8988T (cell line): ENCODE data around the gene NIPAL1.

ENCODE experiments used
- DNase-seq: peaks from one replicate; pipeline ENCODE4 v3.0.0; 2011

NIPAL1 gene

GRCh38 chr4:48068182-48068581 lies 51.6 kb downstream of the NIPAL1 start:
- DNase-seq, result no peak

- no peak for DNase-seq
These were observed 52.5 kb downstream of the NIPAL1 start for GRCh38 chr4:48069026-48069425.

- no peak for DNase-seq
These were observed 54.6 kb downstream of the NIPAL1 start for GRCh38 chr4:48071191-48071590.

DNA sequence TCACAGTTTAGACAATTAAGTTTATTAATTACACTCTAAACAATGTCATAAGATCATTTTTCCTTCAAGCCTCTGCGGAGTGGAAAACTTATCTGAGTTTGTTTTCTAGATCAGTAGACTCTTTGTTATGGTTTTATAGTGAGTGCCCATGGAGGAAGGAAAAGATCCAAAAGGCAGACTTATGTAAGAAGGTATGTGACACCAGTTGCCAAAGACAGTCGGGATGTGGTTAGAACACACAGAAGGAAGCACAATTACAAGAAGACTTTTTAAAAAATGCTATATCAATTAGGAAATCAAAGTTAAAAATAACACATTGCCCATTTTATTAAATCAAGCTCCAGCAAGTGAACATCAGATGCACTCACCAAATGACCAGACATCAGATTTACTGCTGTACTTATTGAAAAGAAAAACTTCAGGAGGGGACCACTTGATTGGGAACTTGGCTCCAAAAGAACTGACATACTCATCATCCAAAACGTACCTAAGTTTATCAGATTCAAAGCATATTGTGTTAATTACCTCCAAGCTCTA lies 57.1 kb downstream of the NIPAL1 start:
- no peak for DNase-seq

DNA sequence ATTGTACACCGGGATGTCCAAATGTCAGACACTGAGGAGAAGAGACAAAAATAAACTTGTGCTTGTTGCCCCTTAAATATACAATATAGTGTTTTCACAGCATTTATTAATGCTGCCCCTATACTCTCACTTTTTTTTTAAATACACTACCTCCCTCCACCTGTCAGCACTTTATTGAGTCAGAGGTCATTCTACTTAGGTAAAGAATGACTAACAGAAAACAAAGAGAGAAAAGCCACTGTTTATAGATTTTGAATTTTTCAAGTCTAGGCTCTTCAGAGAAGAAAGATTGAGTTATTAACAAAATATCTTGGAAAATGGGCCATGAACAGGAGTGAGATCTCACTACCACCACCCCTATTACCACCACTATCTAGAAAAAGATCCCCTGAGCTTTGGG lies 58.1 kb downstream of the NIPAL1 start:
- no peak for DNase-seq

- DNase-seq, result no peak
These were observed 61.9 kb downstream of the NIPAL1 start for GRCh38 chr4:48078425-48078824.

DNA sequence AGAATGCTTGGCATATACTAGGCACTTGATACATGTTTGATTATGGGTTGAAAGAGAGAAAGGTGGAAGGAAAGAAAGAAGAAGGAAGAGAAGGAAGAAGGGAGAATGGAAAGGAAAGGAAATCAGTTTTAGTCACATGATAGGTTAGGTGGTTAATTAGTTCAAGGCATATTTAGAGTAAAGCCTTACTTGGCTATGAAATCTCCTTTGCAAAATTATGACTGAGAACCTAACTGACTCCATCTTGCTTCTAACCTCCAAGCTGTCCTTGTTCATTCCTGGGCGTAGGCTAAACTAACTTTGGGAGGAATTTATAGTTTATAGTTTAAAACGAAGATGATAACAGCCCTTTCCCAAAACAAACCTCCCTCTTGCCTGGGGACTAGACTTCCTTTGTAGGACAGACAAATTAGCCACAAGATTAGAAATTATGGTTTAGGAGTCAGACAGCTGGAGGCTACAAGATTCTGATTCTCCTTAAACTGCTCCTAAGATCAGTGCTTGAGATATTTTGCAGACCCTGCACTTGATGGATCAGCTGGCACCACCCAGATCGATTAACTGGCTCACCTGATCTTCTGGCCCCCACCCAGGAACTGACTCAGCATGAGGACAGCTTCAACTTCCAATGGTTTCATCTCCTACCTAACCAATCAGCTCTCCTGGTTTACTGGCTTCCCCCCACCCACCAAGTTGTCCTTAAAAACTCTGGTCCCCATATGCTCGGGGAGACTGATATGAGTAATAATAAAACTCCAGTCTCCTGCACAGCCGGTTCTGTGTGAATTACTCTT lies 62.5 kb downstream of the NIPAL1 start:
- no peak for DNase-seq

DNA sequence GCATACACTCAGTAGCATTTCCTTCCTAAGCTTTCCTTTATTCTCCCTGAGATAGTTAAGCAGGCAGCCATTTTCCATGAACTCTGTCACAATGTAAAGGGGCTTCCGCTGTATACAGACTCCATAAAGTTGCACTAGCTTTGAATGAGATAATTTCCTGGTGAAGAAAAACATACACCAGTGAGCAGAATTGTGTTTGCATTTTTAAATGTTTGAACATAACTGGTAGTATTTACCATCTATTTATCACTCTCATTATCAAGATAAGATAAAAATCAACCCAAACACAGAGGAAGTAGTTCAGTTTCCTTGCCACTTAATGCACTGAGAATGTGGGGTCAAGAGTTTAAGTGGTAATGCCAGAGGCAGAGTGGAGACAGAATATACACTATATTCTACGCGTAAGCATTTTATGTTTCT lies 63.4 kb downstream of the NIPAL1 start:
- DNase-seq, result no peak

GRCh38 chr4:48081196-48081595 lies 64.6 kb downstream of the NIPAL1 start:
- DNase-seq, result no peak

DNA sequence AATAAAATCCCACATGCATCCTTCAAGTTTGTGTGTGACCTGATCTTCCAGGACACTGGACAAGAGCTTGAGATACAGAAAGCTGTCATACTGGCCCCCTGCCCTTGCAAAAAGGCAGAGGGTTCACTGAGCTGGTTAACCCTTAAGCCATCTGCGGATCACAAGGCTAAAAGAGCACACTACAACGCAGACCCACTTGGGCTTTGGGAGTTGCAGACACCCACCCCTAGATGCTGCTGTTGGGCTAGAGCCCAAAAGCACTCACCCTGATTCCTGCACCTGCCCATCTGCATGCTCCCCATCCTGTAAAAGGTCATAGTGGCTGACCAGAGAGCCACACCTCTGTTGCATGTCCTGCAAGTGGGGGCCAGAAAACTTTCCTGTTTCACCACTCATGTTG lies 66.4 kb downstream of the NIPAL1 start:
- DNase-seq, result no peak

GRCh38 chr4:48085821-48086589 lies 69.4 kb downstream of the NIPAL1 start:
- no peak for DNase-seq
